NB4 (cell line): ENCODE results near the gene LRMDA.

Experiments
- DNase-seq: peaks from one replicate; pipeline ENCODE4 v3.0.0; 2010; ENCODE audit warnings: low read depth
- H3K4me3 ChIP-seq: one replicate; pipeline ENCODE4 v1.5.1; 2011; ENCODE audit warnings: mild to moderate bottlenecking, low read depth, low read length, moderate library complexity
- MYC ChIP-seq: IDR thresholded peaks from 2 replicates; pipeline ENCODE4 v1.6.1; 2011; ENCODE audit warnings: low read depth, low read length
- POLR2A ChIP-seq: IDR thresholded peaks from 2 replicates; pipeline ENCODE4 v1.6.1; 2011; ENCODE audit warnings: mild to moderate bottlenecking; ENCODE audit not compliant: insufficient read length; ENCODE audit errors: extremely low read depth
- TF ChIP-seq, protein P1 (sequence below): IDR thresholded peaks from one replicate; pipeline ENCODE4 v1.5.1; 2012; ENCODE audit warnings: low read depth, low read length
- TF ChIP-seq, protein P2 (sequence below): IDR thresholded peaks from 2 replicates; pipeline ENCODE4 v1.6.1; 2011; ENCODE audit warnings: low read depth, low read length

Gene LRMDA

DNA sequence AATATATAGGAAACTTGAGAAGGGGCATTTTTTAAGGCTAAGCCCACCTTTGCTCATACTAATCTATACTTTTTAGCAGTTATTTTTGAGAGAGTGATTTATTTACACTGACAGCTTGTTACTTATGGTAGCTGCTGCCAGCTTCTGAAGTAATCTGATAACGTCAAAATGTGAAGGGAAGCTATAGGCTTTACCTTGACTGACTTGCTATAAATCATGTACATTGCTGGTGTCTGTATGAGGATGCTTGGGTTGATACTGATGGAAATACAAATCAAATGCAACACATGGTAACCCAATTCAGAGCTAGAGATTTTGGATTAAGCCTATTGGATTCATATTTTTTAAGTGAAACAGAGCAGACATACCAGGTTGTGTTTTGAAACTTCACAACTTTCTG, 299.4 kb downstream of the LRMDA start:
- TF ChIP-seq, protein P1, sequence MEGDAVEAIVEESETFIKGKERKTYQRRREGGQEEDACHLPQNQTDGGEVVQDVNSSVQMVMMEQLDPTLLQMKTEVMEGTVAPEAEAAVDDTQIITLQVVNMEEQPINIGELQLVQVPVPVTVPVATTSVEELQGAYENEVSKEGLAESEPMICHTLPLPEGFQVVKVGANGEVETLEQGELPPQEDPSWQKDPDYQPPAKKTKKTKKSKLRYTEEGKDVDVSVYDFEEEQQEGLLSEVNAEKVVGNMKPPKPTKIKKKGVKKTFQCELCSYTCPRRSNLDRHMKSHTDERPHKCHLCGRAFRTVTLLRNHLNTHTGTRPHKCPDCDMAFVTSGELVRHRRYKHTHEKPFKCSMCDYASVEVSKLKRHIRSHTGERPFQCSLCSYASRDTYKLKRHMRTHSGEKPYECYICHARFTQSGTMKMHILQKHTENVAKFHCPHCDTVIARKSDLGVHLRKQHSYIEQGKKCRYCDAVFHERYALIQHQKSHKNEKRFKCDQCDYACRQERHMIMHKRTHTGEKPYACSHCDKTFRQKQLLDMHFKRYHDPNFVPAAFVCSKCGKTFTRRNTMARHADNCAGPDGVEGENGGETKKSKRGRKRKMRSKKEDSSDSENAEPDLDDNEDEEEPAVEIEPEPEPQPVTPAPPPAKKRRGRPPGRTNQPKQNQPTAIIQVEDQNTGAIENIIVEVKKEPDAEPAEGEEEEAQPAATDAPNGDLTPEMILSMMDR: no peak
- TF ChIP-seq, protein P2, sequence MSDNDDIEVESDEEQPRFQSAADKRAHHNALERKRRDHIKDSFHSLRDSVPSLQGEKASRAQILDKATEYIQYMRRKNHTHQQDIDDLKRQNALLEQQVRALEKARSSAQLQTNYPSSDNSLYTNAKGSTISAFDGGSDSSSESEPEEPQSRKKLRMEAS: no peak
- TF ChIP-seq POLR2A: no peak
- no peak for TF ChIP-seq MYC
- no peak for DNase-seq
- no peak overlapping the region for H3K4me3 ChIP-seq

DNA sequence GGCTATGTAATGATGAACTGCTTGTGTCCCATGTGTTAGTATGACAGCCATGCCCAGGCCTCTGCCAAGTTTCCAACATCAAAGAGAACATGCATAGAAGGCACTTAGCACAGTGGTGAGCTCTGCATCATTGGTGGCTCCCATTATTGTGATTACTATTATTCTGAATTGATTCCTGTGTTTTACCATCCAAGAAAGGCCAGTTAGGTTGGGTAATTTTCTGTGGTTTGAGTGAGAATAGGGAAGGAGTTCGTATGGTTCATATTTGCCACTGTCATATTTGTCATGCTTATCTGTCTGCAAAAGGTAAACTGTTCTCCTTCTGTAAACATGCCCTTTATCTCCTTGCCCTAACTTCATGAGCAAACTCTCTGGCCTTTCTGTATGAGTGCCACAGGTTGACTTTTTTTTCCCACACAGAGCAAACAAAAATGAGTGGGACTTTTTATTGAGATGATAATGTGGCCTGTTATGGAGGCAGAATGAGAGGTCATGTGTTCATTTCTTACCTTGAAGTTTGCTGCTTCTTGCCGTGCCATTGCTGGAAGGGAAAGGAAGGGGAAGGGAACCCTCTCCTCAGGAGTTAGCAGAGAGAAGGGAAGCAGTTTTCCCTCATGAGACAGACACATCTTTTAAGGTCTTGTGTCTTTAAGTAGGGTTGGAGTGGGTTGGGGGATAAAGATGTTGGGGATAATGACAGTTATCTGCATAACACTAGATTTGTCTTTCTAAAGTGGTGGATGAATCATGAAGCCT, 301.9 kb downstream of the LRMDA start:
- TF ChIP-seq MYC: no peak
- TF ChIP-seq POLR2A: no peak
- TF ChIP-seq, protein P1: no peak
- TF ChIP-seq, protein P2: no peak
- DNase-seq: peak; percentile 56
- no peak overlapping the region for H3K4me3 ChIP-seq

DNA sequence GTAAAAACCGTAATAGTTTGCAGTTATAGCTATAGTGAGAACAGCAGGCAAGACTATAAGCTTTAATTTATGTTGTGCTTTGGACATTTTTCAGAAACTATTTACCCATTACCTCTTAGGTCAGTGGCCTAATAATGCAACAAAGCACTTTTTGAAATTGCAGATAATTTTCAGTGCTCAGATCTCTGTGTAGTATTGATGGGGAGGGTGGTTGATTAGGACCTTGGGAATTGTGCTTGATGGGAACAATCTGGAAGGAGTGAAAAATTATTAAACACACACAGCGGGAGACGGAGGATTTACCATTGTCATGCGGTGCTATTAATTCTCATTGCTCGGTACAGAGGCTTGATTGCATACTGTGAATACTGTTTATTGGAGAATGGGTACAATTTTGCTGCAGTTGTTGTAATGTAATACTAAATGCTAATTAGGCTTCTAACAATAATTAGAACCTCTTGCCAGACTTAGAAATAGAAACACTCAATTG, 304.8 kb downstream of the LRMDA start:
- DNase-seq: no peak
- TF ChIP-seq POLR2A (no peak), MYC (no peak)
- TF ChIP-seq, protein P2: no peak
- TF ChIP-seq, protein P1: no peak
- H3K4me3 ChIP-seq: no peak overlapping the region

DNA sequence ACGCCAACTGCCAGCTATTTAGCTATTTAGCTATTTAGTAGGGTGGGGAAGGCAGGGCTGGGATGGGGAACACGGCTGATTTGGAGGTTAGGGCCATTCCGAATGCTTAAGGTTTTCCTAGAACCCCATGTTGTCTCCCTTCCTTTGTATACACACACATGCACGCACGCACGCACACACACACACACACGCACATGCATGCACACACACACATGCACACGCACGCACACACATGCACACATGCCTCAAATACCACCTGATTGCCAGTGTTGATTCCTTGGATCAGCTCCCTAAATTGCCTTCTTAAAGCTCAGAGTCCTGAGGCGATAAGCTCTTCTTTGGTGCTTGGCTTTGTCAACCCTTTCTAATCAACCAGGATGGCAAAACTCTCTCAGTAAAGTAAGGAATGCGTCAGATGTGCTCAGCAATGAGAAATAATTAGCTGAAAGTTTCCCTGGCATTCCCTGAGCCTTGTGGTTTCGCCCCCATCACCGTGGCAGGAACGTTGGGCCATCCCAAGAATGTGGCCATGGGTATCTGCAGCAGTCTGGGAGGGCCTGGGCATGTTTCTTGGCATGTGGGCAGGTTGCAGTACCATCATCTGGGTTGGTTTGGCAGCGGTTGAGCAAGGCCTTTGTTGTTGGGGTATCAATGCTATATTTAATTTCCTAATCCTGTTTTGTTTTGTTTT, 305.6 kb downstream of the LRMDA start:
- DNase-seq: no peak
- H3K4me3 ChIP-seq: no peak overlapping the region
- no peak for TF ChIP-seq MYC
- TF ChIP-seq, protein P1: no peak
- TF ChIP-seq, protein P2: no peak
- no peak for TF ChIP-seq POLR2A

DNA sequence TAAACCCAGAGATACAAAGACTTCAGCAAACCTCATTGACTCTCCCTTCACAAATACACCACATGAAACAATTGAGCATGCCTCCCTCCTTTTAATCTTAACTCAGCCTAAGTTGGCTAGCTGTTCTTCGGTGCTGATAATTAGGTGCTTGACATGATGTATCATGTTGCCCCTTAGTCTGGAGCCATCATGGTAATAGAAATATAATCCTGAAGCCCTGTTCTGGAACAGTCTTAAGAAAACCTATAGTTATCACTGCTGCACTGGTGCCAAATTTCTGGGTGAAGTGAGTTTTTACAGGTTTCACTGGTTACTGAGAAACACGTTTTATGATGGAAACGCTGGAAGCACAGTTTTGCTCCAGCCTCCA, 306.1 kb downstream of the LRMDA start:
- TF ChIP-seq MYC (no peak), POLR2A (no peak)
- TF ChIP-seq, protein P1: no peak
- TF ChIP-seq, protein P2: no peak
- DNase-seq: no peak
- H3K4me3 ChIP-seq: no peak overlapping the region
